Measurements from ENCODE around the gene CNOT11.
"Not testable (repeated sequence)": the region's sequence is repeated elsewhere in the genome, so short reads cannot be mapped to it uniquely, and the experiment has no call there.

Gene CNOT11

GRCh38 chr2:101230541-101231001 is 22.1 kb upstream of the CNOT11 start:
- TF ChIP-seq CTCF (conservative IDR thresholded peaks at IDR 0.05; ENCODE audit: low read depth, low read length), result no peak
- DNase-seq (ENCODE audit: low read depth), result peak; percentile 85

GRCh38 chr2:101231240-101231639 is 21.4 kb upstream of the CNOT11 start:
- DNase-seq (ENCODE audit: low read depth), result no peak
- H3K4me3 ChIP-seq (ENCODE audit: low read depth, low read length), result no peak overlapping the region
- no peak for TF ChIP-seq CTCF (conservative IDR thresholded peaks at IDR 0.05; ENCODE audit: low read depth, low read length)

More at GRCh38 chr2:101230541-101231001, 22.1 kb upstream of the CNOT11 start:
- H3K4me3 ChIP-seq (ENCODE audit: low read depth, low read length), result no peak overlapping the region

- no peak for TF ChIP-seq CTCF (conservative IDR thresholded peaks at IDR 0.05; ENCODE audit: low read depth, low read length)
- no peak overlapping the region for H3K4me3 ChIP-seq (ENCODE audit: low read depth, low read length)
- no peak for DNase-seq (ENCODE audit: low read depth)
These were observed 20.6 kb upstream of the CNOT11 start for GRCh38 chr2:101231937-101232730.

GRCh38 chr2:101232770-101233169 is 19.9 kb upstream of the CNOT11 start:
- no peak for TF ChIP-seq CTCF (conservative IDR thresholded peaks at IDR 0.05; ENCODE audit: low read depth, low read length)
- DNase-seq (ENCODE audit: low read depth), result no peak

GRCh38 chr2:101234169-101234938 is 18.3 kb upstream of the CNOT11 start:
- DNase-seq (ENCODE audit: low read depth), result no peak
- no peak for TF ChIP-seq CTCF (conservative IDR thresholded peaks at IDR 0.05; ENCODE audit: low read depth, low read length)
- no peak overlapping the region for H3K4me3 ChIP-seq (ENCODE audit: low read depth, low read length)

More at GRCh38 chr2:101232770-101233169, 19.9 kb upstream of the CNOT11 start:
- no peak overlapping the region for H3K4me3 ChIP-seq (ENCODE audit: low read depth, low read length)

GRCh38 chr2:101235956-101236355 is 16.7 kb upstream of the CNOT11 start:
- DNase-seq (ENCODE audit: low read depth); H3K4me3 ChIP-seq (ENCODE audit: low read depth, low read length): not testable (repeated sequence)

- DNase-seq (ENCODE audit: low read depth); H3K4me3 ChIP-seq (ENCODE audit: low read depth, low read length): not testable (repeated sequence)
These were observed 14.7 kb upstream of the CNOT11 start for GRCh38 chr2:101237944-101238343.

All from choroid plexus epithelial cell (primary cell).